GM19238 (cell line): Measurements from ENCODE around the gene SH3PXD2A.

ENCODE experiments used
- DNase-seq: peaks from one replicate; pipeline ENCODE4 v3.0.0; 2011; ENCODE audit warnings: low spot score; ENCODE audit not compliant: insufficient read length

SH3PXD2A gene

GRCh38 chr10:103727991-103728689 is 127.2 kb downstream of the SH3PXD2A start:
- no peak for DNase-seq

GRCh38 chr10:103727546-103727963 is 127.8 kb downstream of the SH3PXD2A start:
- DNase-seq: no peak

GRCh38 chr10:103726637-103727036 is 128.7 kb downstream of the SH3PXD2A start:
- DNase-seq: no peak

- no peak for DNase-seq
These were observed 130.1 kb downstream of the SH3PXD2A start for GRCh38 chr10:103725242-103725641.

GRCh38 chr10:103724771-103725170 is 130.6 kb downstream of the SH3PXD2A start:
- DNase-seq: no peak

- DNase-seq: no peak
These were observed 131.3 kb downstream of the SH3PXD2A start for GRCh38 chr10:103724074-103724473.

GRCh38 chr10:103723557-103723956 is 131.8 kb downstream of the SH3PXD2A start:
- DNase-seq: no peak

GRCh38 chr10:103722632-103723031 is 132.7 kb downstream of the SH3PXD2A start:
- DNase-seq: no peak

GRCh38 chr10:103720964-103721335 is 134.4 kb downstream of the SH3PXD2A start:
- DNase-seq: no peak

- DNase-seq: no peak
These were observed 134.9 kb downstream of the SH3PXD2A start for GRCh38 chr10:103720328-103720963.

- no peak for DNase-seq
These were observed 136.3 kb downstream of the SH3PXD2A start for GRCh38 chr10:103719036-103719435.

- no peak for DNase-seq
These were observed 137.1 kb downstream of the SH3PXD2A start for GRCh38 chr10:103718247-103718620.

GRCh38 chr10:103717341-103718246 is 137.8 kb downstream of the SH3PXD2A start:
- no peak for DNase-seq

- no peak for DNase-seq
These were observed 138.9 kb downstream of the SH3PXD2A start for GRCh38 chr10:103716206-103717160.

GRCh38 chr10:103715430-103715829 is 139.9 kb downstream of the SH3PXD2A start:
- DNase-seq: no peak

- no peak for DNase-seq
These were observed 141.0 kb downstream of the SH3PXD2A start for GRCh38 chr10:103714232-103714891.

- DNase-seq: no peak
These were observed 141.7 kb downstream of the SH3PXD2A start for GRCh38 chr10:103713676-103714075.

GRCh38 chr10:103712898-103713498 is 142.4 kb downstream of the SH3PXD2A start:
- DNase-seq: peak; percentile 73

- DNase-seq: no peak
These were observed 143.2 kb downstream of the SH3PXD2A start for GRCh38 chr10:103712146-103712545.
